ENCODE results near the gene KCTD8. TPM values are rescaled to one million over a fixed set of nuclear protein-coding genes. Genes with fewer than 3 reads are reported as not detected.

Gene KCTD8
- total and polyA plus RNA-seq, 8 donors = 0.18 to 21.4 (median 1.2) TPM; not detected in 2

DNA sequence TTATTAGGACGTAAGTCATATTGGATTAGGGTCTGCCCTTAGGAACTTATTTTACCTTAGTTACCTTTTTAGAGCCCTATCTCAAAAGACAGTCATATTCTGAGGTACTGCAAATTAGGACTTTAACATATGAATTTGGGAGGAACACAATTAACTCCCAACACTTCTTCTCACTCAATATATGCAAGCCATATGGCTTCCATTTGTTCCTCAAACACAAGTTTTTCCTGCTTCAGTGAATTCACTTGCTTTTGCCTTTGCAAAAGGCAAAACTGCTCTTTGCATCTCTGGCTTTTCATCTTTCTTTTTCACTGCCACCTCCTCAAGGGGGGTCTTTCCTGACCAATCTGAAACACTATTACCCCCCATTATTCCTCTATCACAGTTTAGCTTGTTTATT lies 220.3 kb downstream of the KCTD8 start:
- Histone ChIP-seq H3K27me3 (no peaks in the 10 kb centered on the region), H3K4me3 (no peak overlapping the region), H3K27ac (no peak overlapping the region), H3K4me1 (no peaks in the 10 kb centered on the region), H3K9me3 (no peaks in the 10 kb centered on the region), H3K36me3 (no peaks in the 10 kb centered on the region)
- TF ChIP-seq, protein P1, sequence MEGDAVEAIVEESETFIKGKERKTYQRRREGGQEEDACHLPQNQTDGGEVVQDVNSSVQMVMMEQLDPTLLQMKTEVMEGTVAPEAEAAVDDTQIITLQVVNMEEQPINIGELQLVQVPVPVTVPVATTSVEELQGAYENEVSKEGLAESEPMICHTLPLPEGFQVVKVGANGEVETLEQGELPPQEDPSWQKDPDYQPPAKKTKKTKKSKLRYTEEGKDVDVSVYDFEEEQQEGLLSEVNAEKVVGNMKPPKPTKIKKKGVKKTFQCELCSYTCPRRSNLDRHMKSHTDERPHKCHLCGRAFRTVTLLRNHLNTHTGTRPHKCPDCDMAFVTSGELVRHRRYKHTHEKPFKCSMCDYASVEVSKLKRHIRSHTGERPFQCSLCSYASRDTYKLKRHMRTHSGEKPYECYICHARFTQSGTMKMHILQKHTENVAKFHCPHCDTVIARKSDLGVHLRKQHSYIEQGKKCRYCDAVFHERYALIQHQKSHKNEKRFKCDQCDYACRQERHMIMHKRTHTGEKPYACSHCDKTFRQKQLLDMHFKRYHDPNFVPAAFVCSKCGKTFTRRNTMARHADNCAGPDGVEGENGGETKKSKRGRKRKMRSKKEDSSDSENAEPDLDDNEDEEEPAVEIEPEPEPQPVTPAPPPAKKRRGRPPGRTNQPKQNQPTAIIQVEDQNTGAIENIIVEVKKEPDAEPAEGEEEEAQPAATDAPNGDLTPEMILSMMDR (IDR thresholded peaks at IDR 0.05) = no peak
- TF ChIP-seq EP300 (IDR thresholded peaks at IDR 0.05) (no peak), POLR2AphosphoS5 (IDR thresholded peaks at IDR 0.05) (no peak), POLR2A (IDR thresholded peaks at IDR 0.05) (no peak)
- 67 to 97% (median 90%) methylated on average over 1 of the region's 1 CpG for WGBS, 5 donors
- intact Hi-C loops (cut with DNase I; ENCODE audit: low total_unique reads) = no loop called here
- no peak for DNase-seq

DNA sequence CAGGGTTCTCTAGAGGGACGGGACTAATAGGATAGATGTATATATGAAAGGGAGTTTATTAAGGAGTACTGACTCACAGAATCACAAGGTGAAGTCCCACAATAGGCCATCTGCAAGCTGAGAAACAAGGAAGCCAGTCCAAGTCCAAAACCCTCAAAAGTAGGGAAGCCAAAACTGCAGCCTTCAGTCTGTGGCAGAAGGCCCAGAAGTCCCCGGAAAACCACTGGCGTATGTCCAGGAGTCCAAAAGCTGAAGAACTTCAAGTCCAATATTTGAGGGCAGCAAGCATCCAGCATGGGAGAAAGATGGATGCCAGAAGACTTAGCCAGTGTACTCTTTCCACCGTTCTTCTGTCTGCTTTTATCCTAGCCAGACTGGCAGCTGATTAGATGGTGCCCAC lies 227.2 kb downstream of the KCTD8 start:
- H3K4me1 ChIP-seq = no peaks in the 10 kb centered on the region
- TF ChIP-seq POLR2A (IDR thresholded peaks at IDR 0.05) = no peak
- H3K27me3 ChIP-seq = no peaks in the 10 kb centered on the region
- H3K9me3 ChIP-seq = no peaks in the 10 kb centered on the region
- no peak for DNase-seq
- H3K4me3 ChIP-seq = no peak overlapping the region
- intact Hi-C loops (cut with DNase I; ENCODE audit: low total_unique reads) = no loop called here
- no peaks in the 10 kb centered on the region for H3K36me3 ChIP-seq
- WGBS, 5 donors = 70 to 87% (median 82%) methylated on average over 4 of the region's 4 CpGs
- no peak overlapping the region for H3K27ac ChIP-seq

DNA sequence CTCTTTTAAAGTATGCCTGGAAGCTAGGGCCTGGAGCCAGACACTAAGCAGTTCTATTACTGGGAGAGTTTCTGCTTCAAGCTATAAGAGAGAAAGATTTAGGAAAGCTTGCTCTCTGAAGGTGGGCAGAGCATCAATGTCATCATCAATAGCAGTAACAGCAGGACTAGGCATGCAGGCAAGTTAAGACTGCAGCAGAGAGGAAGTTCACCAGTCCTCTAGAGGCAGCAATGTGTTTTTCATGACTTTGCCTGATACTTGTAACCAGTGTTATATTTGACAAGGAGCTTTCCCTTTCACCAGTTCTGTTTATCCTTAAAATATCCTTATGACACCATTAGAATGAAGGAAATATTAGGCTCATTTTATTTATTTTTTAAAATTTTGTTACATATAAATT lies 237.9 kb downstream of the KCTD8 start:
- H3K27ac ChIP-seq = no peak overlapping the region
- intact Hi-C loops (cut with DNase I; ENCODE audit: low total_unique reads) = no loop called here
- no peaks in the 10 kb centered on the region for H3K36me3 ChIP-seq
- no peak overlapping the region for H3K4me3 ChIP-seq
- TF ChIP-seq, protein P1 (IDR thresholded peaks at IDR 0.05) = no peak
- TF ChIP-seq POLR2AphosphoS5 (IDR thresholded peaks at IDR 0.05) (no peak), EP300 (IDR thresholded peaks at IDR 0.05) (no peak), POLR2A (IDR thresholded peaks at IDR 0.05) (no peak)
- H3K9me3 ChIP-seq = no peaks in the 10 kb centered on the region
- H3K27me3 ChIP-seq = no peaks in the 10 kb centered on the region
- DNase-seq = peak in 1 of 2 donors; percentile 4
- no peaks in the 10 kb centered on the region for H3K4me1 ChIP-seq

DNA sequence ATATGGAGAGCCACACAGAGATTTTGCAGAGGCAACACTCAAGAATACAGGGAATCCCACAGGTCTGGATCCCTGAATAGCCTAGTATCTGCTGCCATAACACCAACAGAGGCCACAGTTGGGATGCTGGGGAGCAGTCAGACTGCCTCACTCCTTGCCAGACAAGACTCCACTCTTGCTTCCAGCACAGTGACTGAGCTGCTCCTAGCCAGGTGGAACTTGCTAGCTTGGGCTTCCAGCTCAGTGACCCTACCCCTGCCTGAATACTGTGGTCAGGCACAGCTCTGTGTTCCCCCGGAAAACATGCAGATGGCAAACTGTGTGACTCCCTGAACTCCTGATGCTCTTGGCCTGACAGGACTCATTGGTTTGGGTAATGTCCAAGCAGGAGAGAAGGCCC lies 251.8 kb downstream of the KCTD8 start:
- no peaks in the 10 kb centered on the region for H3K36me3 ChIP-seq
- intact Hi-C loops (cut with DNase I; ENCODE audit: low total_unique reads) = no loop called here
- H3K9me3 ChIP-seq = peaks cover 0 to 20% (median 9%) of the 10 kb centered on the region in 4 donors
- TF ChIP-seq POLR2A (IDR thresholded peaks at IDR 0.05) (no peak), POLR2AphosphoS5 (IDR thresholded peaks at IDR 0.05) (no peak), EP300 (IDR thresholded peaks at IDR 0.05) (no peak)
- TF ChIP-seq, protein P1 (IDR thresholded peaks at IDR 0.05) = no peak
- H3K27ac ChIP-seq = no peak overlapping the region
- no peaks in the 10 kb centered on the region for H3K27me3 ChIP-seq
- H3K4me1 ChIP-seq = no peaks in the 10 kb centered on the region
- no peak overlapping the region for H3K4me3 ChIP-seq
- 67 to 100% (median 94%) methylated on average over 1 of the region's 1 CpG for WGBS, 5 donors
- DNase-seq = no peak

DNA sequence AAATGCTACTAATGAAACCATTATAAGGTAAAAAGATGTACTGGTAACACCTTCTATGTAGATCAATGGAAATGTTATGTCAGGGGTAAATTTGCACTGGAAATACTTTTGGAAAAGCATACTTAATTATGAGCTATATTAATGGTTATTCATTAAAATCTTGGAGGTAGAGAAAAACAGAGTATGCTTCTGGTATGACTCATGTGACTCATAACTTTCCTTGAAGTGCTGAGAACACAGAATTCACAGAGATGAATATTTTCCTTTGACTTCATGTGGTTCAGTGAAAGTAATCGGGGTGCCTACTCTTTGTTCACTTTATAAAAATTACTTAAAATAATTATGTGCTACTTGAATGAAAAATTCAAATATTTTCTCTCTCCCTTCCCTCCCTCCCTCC lies 254.2 kb downstream of the KCTD8 start:
- H3K27ac ChIP-seq = no peak overlapping the region
- 66 to 92% (median 74%) methylated on average over 1 of the region's 1 CpG for WGBS, 5 donors
- H3K27me3 ChIP-seq = no peaks in the 10 kb centered on the region
- peaks cover 0 to 24% (median 10%) of the 10 kb centered on the region in 4 donors for H3K9me3 ChIP-seq
- no peaks in the 10 kb centered on the region for H3K4me1 ChIP-seq
- DNase-seq = no peak
- no peaks in the 10 kb centered on the region for H3K36me3 ChIP-seq
- no peak overlapping the region for H3K4me3 ChIP-seq
- TF ChIP-seq POLR2A (IDR thresholded peaks at IDR 0.05) = no peak
- TF ChIP-seq, protein P1 (IDR thresholded peaks at IDR 0.05) = no peak
- no peak for TF ChIP-seq EP300 (IDR thresholded peaks at IDR 0.05)
- no peak for TF ChIP-seq POLR2AphosphoS5 (IDR thresholded peaks at IDR 0.05)
- intact Hi-C loops (cut with DNase I; ENCODE audit: low total_unique reads) = no loop called here

Measured in stomach (tissue), 9 donors.